ENCODE results near the gene GRK5. TPM values are rescaled to one million over a fixed set of nuclear protein-coding genes. Genes with fewer than 3 reads are reported as not detected.

The GRK5 gene
- total and polyA plus RNA-seq, 2 experiments from 2014 or later, result 5.2 to 13.7 TPM

DNA sequence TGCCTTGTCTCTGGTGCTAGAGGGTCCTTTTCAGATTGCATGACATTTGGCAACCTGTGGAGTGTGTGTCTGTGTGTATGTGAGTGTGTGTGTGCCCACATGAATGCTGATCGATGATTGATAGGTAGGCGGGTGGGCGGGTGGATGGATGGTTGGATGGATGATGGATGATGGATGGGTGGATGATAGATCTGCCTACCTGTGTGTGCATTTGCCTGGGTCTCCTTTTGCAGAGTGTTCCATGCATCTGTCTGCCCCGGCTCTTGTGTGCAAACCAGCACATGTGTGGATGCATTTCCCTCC lies 235.3 kb downstream of the GRK5 start:
- Histone ChIP-seq H3K4me1 (ENCODE audit: insufficient read depth) (peaks cover 11% of the 10 kb centered on the region), H3K27ac (no peak overlapping the region), H3K79me2 (ENCODE audit: insufficient read depth) (no peaks in the 10 kb centered on the region), H3K4me3 (no peak overlapping the region), H3K36me3 (ENCODE audit: low read depth) (no peaks in the 10 kb centered on the region), H3K4me2 (ENCODE audit: unreplicated experiment) (no peak overlapping the region), H3F3A (ENCODE audit: insufficient read depth) (no peaks in the 10 kb centered on the region), H2AFZ (no peak overlapping the region), H3K9me2 (ENCODE audit: insufficient read depth) (no peaks in the 10 kb centered on the region), H4K20me1 (ENCODE audit: insufficient read depth) (no peaks in the 10 kb centered on the region), H3K9me3 (ENCODE audit: low read depth) (no peaks in the 10 kb centered on the region), H3K27me3 (replicated peaks; ENCODE audit: insufficient read depth) (no peaks in the 10 kb centered on the region), H3K9ac (no peak overlapping the region)
- TF ChIP-seq EZH2phosphoT487 (IDR thresholded peaks at IDR 0.05; ENCODE audit: insufficient read depth, low read depth) (no peak), EZH2 (IDR thresholded peaks at IDR 0.05; ENCODE audit: insufficient read depth, poor library complexity, severe bottlenecking) (no peak)
- DNase-seq, result no peak
- in situ Hi-C loops (cut with MboI), result no loop called here
- 97 to 100% methylated on average over 4 of the region's 4 CpGs for WGBS, 2 experiments (ENCODE audit: low coverage in 1 of 2, low lambda C conversion rate in 2 of 2, missing lambda C conversion rate in 2 of 2)

DNA sequence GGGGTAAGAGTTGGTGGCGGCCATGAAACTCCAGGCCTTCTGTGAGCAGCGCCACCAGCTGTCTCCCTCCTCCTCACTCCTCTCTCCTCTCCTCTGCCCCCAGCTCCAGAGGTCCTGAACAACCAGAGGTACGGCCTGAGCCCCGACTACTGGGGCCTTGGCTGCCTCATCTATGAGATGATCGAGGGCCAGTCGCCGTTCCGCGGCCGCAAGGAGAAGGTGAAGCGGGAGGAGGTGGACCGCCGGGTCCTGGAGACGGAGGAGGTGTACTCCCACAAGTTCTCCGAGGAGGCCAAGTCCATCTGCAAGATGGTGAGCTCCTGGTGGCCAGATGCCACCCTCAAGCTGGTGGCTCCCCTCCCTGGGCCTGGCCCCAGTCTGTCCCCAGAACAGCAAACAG lies 236.1 kb downstream of the GRK5 start:
- no peak overlapping the region for H3K9ac ChIP-seq
- in situ Hi-C loops (cut with MboI), result no loop called here
- H3K27me3 ChIP-seq (replicated peaks; ENCODE audit: insufficient read depth), result no peaks in the 10 kb centered on the region
- TF ChIP-seq EZH2phosphoT487 (IDR thresholded peaks at IDR 0.05; ENCODE audit: insufficient read depth, low read depth) (no peak), EZH2 (IDR thresholded peaks at IDR 0.05; ENCODE audit: insufficient read depth, poor library complexity, severe bottlenecking) (no peak)
- H4K20me1 ChIP-seq (ENCODE audit: insufficient read depth), result no peaks in the 10 kb centered on the region
- H3K9me3 ChIP-seq (ENCODE audit: low read depth), result no peaks in the 10 kb centered on the region
- no peaks in the 10 kb centered on the region for H3K9me2 ChIP-seq (ENCODE audit: insufficient read depth)
- H3K27ac ChIP-seq, result no peak overlapping the region
- no peaks in the 10 kb centered on the region for H3F3A ChIP-seq (ENCODE audit: insufficient read depth)
- no peaks in the 10 kb centered on the region for H3K79me2 ChIP-seq (ENCODE audit: insufficient read depth)
- H3K4me1 ChIP-seq (ENCODE audit: insufficient read depth), result peaks cover 11% of the 10 kb centered on the region
- H3K4me2 ChIP-seq (ENCODE audit: unreplicated experiment), result no peak overlapping the region
- H3K36me3 ChIP-seq (ENCODE audit: low read depth), result no peaks in the 10 kb centered on the region
- no peak overlapping the region for H2AFZ ChIP-seq
- no peak for DNase-seq
- 90 to 91% methylated on average over 15 of the region's 15 CpGs for WGBS, 2 experiments (ENCODE audit: low coverage in 1 of 2, low lambda C conversion rate in 2 of 2, missing lambda C conversion rate in 2 of 2)
- H3K4me3 ChIP-seq, result no peak overlapping the region

DNA sequence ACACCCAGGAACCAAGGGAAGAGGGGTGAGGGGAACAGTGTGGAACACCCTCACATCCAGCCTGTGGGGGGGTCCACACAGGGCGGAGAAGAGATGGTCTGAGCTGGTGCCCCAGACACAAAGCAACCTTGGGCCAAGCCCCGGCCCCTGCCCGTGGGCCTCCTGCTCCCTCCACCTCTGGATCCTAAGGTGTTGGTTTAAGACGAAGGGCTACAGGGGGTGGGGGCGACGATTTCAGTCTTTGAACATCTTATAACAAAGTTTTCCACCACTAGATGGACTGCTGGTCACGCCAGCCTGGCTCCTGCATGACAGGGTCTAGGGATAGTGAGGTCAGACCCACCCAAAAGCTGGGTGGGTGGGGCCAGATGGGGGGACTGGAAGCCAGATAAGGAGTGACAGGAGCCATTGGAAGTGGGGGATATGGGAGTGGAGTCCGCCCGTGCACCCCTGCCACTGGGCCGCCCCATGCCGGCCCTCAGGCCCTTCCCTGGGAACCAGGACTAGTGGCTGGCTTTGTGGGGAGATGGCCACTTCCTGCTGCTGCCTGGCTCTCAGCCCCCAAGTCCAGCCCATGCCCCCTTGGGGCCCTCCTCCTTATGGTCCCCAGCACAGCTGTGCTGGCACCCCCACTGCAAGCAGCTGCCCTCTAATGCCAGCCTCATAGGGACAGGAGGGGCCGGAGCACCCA lies 236.7 kb downstream of the GRK5 start:
- WGBS, 2 experiments (ENCODE audit: low coverage in 1 of 2, low lambda C conversion rate in 2 of 2, missing lambda C conversion rate in 2 of 2), result 93 to 96% methylated on average over 9 to 12 of the region's 12 CpGs

DNA sequence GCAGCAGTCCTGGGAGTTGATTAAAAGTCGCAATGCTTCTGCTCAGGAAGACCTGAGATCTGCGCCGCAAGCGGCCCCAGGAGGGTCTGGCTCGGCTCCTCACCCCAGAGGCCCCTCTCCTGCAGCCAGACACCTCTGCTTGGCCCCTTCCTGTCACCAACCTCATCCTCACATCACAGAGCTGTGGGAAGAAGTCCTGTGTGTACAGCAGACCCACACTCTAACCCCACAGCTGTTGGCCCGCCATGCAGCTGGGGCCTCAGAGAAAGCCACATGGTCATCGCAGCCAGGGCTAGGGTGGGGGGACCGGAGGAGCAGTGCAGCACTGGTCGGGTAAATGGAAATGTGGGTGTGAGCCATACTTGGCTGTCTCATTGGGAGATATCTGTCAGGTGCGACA lies 237.5 kb downstream of the GRK5 start:
- no peaks in the 10 kb centered on the region for H3K27me3 ChIP-seq (replicated peaks; ENCODE audit: insufficient read depth)
- no peak overlapping the region for H2AFZ ChIP-seq
- H4K20me1 ChIP-seq (ENCODE audit: insufficient read depth), result no peaks in the 10 kb centered on the region
- H3F3A ChIP-seq (ENCODE audit: insufficient read depth), result 0 out of 2 replicates have a peak, but pooled peaks cover 6% of the 10 kb centered on the region
- H3K36me3 ChIP-seq (ENCODE audit: low read depth), result no peaks in the 10 kb centered on the region
- no peaks in the 10 kb centered on the region for H3K9me3 ChIP-seq (ENCODE audit: low read depth)
- no peak for DNase-seq
- no peak overlapping the region for H3K4me2 ChIP-seq (ENCODE audit: unreplicated experiment)
- no peaks in the 10 kb centered on the region for H3K9me2 ChIP-seq (ENCODE audit: insufficient read depth)
- no peak overlapping the region for H3K27ac ChIP-seq
- WGBS, 2 experiments (ENCODE audit: low coverage in 1 of 2, low lambda C conversion rate in 2 of 2, missing lambda C conversion rate in 2 of 2), result 77 to 83% methylated on average over 10 of the region's 10 CpGs
- H3K9ac ChIP-seq, result no peak overlapping the region
- TF ChIP-seq EZH2phosphoT487 (IDR thresholded peaks at IDR 0.05; ENCODE audit: insufficient read depth, low read depth) (no peak), EZH2 (IDR thresholded peaks at IDR 0.05; ENCODE audit: insufficient read depth, poor library complexity, severe bottlenecking) (no peak)
- no peak overlapping the region for H3K4me3 ChIP-seq
- in situ Hi-C loops (cut with MboI), result no loop called here
- H3K4me1 ChIP-seq (ENCODE audit: insufficient read depth), result peaks cover 16% of the 10 kb centered on the region
- H3K79me2 ChIP-seq (ENCODE audit: insufficient read depth), result no peaks in the 10 kb centered on the region

More for the DNA sequence above, 236.7 kb downstream of the GRK5 start:
- no peaks in the 10 kb centered on the region for H3K9me2 ChIP-seq (ENCODE audit: insufficient read depth)
- no peak overlapping the region for H3K27ac ChIP-seq
- no peaks in the 10 kb centered on the region for H3K36me3 ChIP-seq (ENCODE audit: low read depth)
- no peak for TF ChIP-seq EZH2 (IDR thresholded peaks at IDR 0.05; ENCODE audit: insufficient read depth, poor library complexity, severe bottlenecking)
- TF ChIP-seq EZH2phosphoT487 (IDR thresholded peaks at IDR 0.05; ENCODE audit: insufficient read depth, low read depth), result no peak
- no peak overlapping the region for H3K4me3 ChIP-seq
- H4K20me1 ChIP-seq (ENCODE audit: insufficient read depth), result no peaks in the 10 kb centered on the region
- H3K79me2 ChIP-seq (ENCODE audit: insufficient read depth), result no peaks in the 10 kb centered on the region
- H3K27me3 ChIP-seq (replicated peaks; ENCODE audit: insufficient read depth), result no peaks in the 10 kb centered on the region
- no peak overlapping the region for H3K9ac ChIP-seq
- in situ Hi-C loops (cut with MboI), result no loop called here
- no peaks in the 10 kb centered on the region for H3K9me3 ChIP-seq (ENCODE audit: low read depth)
- H3K4me1 ChIP-seq (ENCODE audit: insufficient read depth), result peaks cover 11% of the 10 kb centered on the region
- H2AFZ ChIP-seq, result no peak overlapping the region
- no peak overlapping the region for H3K4me2 ChIP-seq (ENCODE audit: unreplicated experiment)
- no peak for DNase-seq
- H3F3A ChIP-seq (ENCODE audit: insufficient read depth), result 0 out of 2 replicates have a peak, but pooled peaks cover 1% of the 10 kb centered on the region
